ENCODE data around the gene SSR4.

The SSR4 gene

GRCh38 chrX:153844509-153845082, 50.1 kb downstream of the SSR4 start:
- peaks cover 2% of the 10 kb centered on the region for H3K4me1 Mint-ChIP-seq
- H3K27ac Mint-ChIP-seq, result no peak overlapping the region
- no peaks in the 10 kb centered on the region for H3K9me3 Mint-ChIP-seq
- no peaks in the 10 kb centered on the region for H3K36me3 Mint-ChIP-seq (ENCODE audit: low read depth)
- ATAC-seq, result no peak
- peaks cover 11% of the 10 kb centered on the region for H3K27me3 Mint-ChIP-seq
- no peak for DNase-seq
- no peak overlapping the region for H3K4me3 Mint-ChIP-seq

- H3K27ac Mint-ChIP-seq, result no peak overlapping the region
- H3K4me3 Mint-ChIP-seq, result no peak overlapping the region
Measured at GRCh38 chrX:153845195-153845594, 50.7 kb downstream of the SSR4 start.

GRCh38 chrX:153845842-153846241, 51.4 kb downstream of the SSR4 start:
- Mint-ChIP-seq H3K36me3 (ENCODE audit: low read depth) (no peaks in the 10 kb centered on the region), H3K4me1 (peaks cover 2% of the 10 kb centered on the region), H3K4me3 (no peak overlapping the region), H3K27me3 (peaks cover 11% of the 10 kb centered on the region), H3K9me3 (no peaks in the 10 kb centered on the region), H3K27ac (no peak overlapping the region)
- ATAC-seq (no peak), DNase-seq (no peak)

More at GRCh38 chrX:153845195-153845594, 50.7 kb downstream of the SSR4 start:
- Mint-ChIP-seq H3K27me3 (peaks cover 11% of the 10 kb centered on the region), H3K4me1 (peaks cover 2% of the 10 kb centered on the region), H3K9me3 (no peaks in the 10 kb centered on the region), H3K36me3 (ENCODE audit: low read depth) (no peaks in the 10 kb centered on the region)
- ATAC-seq, result no peak
- no peak for DNase-seq
